ENCODE measurements around the gene ANKRD62.
A peak's percentile ranks its signal among the peaks of the same experiment; 100 is the strongest.

Gene ANKRD62

DNA sequence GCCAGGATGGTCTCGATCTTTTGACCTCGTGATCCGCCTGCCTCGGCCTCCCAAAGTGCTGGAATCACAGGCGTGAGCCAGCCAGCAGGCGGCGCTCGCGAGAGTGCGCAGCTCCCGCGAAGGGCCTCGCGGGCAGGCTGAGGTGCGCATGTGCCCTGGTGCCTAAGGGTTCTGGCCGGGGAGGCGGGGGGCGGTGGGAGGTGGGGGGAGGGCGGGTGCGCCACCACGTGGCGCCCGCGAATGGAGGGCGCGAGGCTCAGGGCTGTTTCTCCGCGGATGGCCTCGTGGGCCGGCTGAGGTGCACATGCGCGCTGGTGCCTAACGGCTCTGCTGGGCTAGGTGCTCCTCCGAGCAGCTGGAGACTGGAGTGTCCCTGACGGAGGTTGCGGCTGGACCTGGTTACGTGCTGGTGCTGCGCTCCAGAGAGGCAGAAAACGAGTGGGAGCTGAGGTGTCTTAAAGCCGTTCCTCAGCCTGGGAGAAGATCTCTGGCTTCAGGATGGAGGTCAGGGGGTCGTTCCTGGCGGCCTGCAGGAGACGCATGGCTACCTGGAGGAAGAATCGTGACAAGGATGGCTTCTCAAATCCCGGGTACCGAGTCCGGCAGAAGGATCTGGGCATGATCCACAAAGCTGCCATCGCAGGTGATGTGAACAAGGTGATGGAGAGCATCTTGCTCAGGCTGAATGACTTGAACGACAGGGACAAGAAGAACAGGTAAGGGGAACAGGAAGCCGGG is at the start of gene ANKRD62:
Gene ANKRD62, plus strand, starts transcription at position 324 of the 738 bp plus-strand sequence. Its CDS starts 175 bp downstream, at position 499.
- TF ChIP-seq ZFX (IDR thresholded peaks at IDR 0.05; ENCODE audit: borderline replicate concordance) = no peak
- TF ChIP-seq, protein P1, sequence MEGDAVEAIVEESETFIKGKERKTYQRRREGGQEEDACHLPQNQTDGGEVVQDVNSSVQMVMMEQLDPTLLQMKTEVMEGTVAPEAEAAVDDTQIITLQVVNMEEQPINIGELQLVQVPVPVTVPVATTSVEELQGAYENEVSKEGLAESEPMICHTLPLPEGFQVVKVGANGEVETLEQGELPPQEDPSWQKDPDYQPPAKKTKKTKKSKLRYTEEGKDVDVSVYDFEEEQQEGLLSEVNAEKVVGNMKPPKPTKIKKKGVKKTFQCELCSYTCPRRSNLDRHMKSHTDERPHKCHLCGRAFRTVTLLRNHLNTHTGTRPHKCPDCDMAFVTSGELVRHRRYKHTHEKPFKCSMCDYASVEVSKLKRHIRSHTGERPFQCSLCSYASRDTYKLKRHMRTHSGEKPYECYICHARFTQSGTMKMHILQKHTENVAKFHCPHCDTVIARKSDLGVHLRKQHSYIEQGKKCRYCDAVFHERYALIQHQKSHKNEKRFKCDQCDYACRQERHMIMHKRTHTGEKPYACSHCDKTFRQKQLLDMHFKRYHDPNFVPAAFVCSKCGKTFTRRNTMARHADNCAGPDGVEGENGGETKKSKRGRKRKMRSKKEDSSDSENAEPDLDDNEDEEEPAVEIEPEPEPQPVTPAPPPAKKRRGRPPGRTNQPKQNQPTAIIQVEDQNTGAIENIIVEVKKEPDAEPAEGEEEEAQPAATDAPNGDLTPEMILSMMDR (IDR thresholded peaks at IDR 0.05) = peak; percentile 85
- peak within 1 kb of the TSS; percentile 52 for H3K27ac ChIP-seq

- TF ChIP-seq, protein P1 (IDR thresholded peaks at IDR 0.05) = no peak
- TF ChIP-seq ZFX (IDR thresholded peaks at IDR 0.05; ENCODE audit: borderline replicate concordance) = no peak
- no peak overlapping the region for H3K27ac ChIP-seq
These were observed 49.1 kb upstream of the ANKRD62 start for GRCh38 chr18:12044591-12044990.

DNA sequence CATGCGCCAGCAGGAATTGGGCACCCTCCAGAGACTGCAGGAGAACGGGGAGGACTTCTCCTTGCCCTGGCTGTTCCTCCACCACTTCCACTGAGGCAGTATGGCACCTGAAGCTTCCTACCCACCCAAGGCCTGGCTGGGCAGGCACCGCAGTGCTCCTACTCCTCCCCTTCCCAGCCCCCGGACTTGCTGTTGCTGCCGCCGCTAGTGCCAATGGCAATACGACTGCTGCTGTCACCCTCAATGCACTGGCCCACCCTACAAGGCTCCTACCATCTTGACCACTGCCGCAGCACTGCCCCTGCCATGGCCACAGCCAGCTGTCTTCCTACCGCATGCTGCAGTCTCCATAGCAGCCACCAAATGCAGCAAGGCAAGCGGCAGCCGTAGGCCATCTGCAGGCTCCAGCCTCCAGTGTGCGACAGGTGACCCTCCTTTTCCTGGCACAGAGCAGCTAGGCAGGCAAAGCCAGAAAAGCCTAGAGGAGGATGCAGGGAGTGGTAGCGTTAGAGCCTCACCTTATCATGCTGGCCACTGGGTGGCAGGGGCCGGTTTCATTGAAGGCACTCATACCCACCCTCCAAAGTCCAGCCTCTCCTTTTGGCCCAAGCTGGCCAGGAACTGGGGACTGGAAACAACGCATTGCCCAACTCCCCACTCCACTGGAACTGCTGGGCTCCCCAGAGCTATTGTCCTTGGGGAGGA is 47.4 kb upstream of the ANKRD62 start:
- TF ChIP-seq, protein P1 (IDR thresholded peaks at IDR 0.05) = no peak
- no peak for TF ChIP-seq ZFX (IDR thresholded peaks at IDR 0.05; ENCODE audit: borderline replicate concordance)
- H3K27ac ChIP-seq = no peak overlapping the region

- no peak overlapping the region for H3K27ac ChIP-seq
- TF ChIP-seq, protein P1 (IDR thresholded peaks at IDR 0.05) = no peak
- no peak for TF ChIP-seq ZFX (IDR thresholded peaks at IDR 0.05; ENCODE audit: borderline replicate concordance)
These were observed 46.8 kb upstream of the ANKRD62 start for GRCh38 chr18:12046751-12047335.

DNA sequence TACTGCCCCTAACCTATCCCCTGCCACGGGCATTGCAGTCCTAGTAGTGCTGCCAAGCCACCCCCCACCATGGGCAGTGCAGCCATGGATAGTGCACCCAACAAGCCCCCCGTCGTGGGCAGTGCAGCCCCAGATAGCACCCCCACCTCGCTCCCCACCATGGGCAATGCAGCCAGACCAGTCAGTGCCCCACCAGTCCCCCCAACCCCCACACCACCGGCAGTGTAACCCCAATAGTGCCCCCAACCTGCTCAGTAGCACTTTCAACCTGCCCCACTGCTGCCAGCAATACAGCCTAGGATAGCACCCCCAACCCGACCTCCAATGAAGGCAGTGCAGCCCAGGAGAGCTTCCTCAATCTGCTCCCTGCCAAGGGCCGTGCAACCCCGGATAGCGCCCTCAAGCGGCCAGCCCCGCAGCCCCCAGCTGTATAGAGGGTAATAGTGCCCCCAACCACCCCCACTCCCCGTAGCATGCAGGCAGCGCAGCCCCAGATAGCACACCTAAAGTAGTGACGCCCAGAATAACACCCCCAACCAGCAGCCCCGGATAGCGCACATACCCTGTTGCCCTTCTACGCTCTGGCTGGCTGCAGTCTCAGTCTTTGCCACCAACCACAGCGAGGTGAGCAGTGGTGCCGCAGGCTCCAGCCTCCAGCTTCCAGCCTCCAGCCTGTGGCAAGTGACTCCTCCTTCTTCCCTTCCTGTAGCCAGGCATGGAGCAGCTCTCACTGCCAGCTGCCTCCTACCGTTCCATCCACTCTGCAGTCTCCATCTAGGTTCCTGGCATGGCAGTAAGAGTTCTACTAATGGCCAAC is 45.4 kb upstream of the ANKRD62 start:
- TF ChIP-seq, protein P1 (IDR thresholded peaks at IDR 0.05) = no peak
- no peak for TF ChIP-seq ZFX (IDR thresholded peaks at IDR 0.05; ENCODE audit: borderline replicate concordance)
- H3K27ac ChIP-seq = no peak overlapping the region

GRCh38 chr18:12048827-12049175 is 44.8 kb upstream of the ANKRD62 start:
- no peak overlapping the region for H3K27ac ChIP-seq
- TF ChIP-seq ZFX (IDR thresholded peaks at IDR 0.05; ENCODE audit: borderline replicate concordance) = no peak
- TF ChIP-seq, protein P1 (IDR thresholded peaks at IDR 0.05) = no peak

Measured in 22Rv1 (cell line).